Activated T-cell treated with anti-CD3 and anti-CD28 coated beads, Interleukin-2, amount 50 U/mL, for 72 hours (primary cell): ENCODE results near the gene LAMP5. TPM values are rescaled to one million over a fixed set of nuclear protein-coding genes. Genes with fewer than 3 reads are reported as not detected.

Experiments
- ATAC-seq, 2 donors: fragments of 150-1000 bp; cut with Tn5 transposase; replicated peaks in 1 of 2; 2 replicates each; pipeline ENCODE4 v1.10.0; 2021; ENCODE audit warnings: moderate library complexity in 2 of 2, mild to moderate bottlenecking in 1 of 2
- DNase-seq, 2 donors: peaks; one replicate each; pipeline ENCODE4 v3.0.0; 2021 to 2022; ENCODE audit warnings: mixed read lengths in 1 of 2
- H3K27ac Mint-ChIP-seq: one replicate; pipeline ENCODE4 v1.8.0; 2022; ENCODE audit warnings: mild to moderate bottlenecking, moderate library complexity, mixed read lengths
- H3K27me3 Mint-ChIP-seq: one replicate; pipeline ENCODE4 v1.8.0; 2022; ENCODE audit warnings: low read depth, mixed read lengths
- H3K36me3 Mint-ChIP-seq, 2 donors: one replicate each; pipeline ENCODE4 v1.8.0; 2022; ENCODE audit warnings: mixed read lengths in 2 of 2, mild to moderate bottlenecking in 1 of 2; ENCODE audit not compliant: insufficient read depth in 2 of 2
- H3K4me1 Mint-ChIP-seq: one replicate; pipeline ENCODE4 v1.8.0; 2022; ENCODE audit warnings: low read depth, mixed read lengths
- H3K4me3 Mint-ChIP-seq, 2 donors: one replicate each; pipeline ENCODE4 v1.8.0; 2022; ENCODE audit warnings: mild to moderate bottlenecking in 2 of 2, mixed read lengths in 2 of 2, moderate library complexity in 2 of 2
- H3K9me3 Mint-ChIP-seq, 2 donors: one replicate each; pipeline ENCODE4 v1.8.0; 2022; ENCODE audit warnings: mixed read lengths in 2 of 2
- total RNA-seq, 2 donors: library from RNA; stranded (reverse); gene quantifications; one replicate each; pipeline ENCODE4 v1.2.3, GENCODE V29; 2022

Gene LAMP5
- total RNA-seq, 2 donors from 2014 or later: not detected

DNA sequence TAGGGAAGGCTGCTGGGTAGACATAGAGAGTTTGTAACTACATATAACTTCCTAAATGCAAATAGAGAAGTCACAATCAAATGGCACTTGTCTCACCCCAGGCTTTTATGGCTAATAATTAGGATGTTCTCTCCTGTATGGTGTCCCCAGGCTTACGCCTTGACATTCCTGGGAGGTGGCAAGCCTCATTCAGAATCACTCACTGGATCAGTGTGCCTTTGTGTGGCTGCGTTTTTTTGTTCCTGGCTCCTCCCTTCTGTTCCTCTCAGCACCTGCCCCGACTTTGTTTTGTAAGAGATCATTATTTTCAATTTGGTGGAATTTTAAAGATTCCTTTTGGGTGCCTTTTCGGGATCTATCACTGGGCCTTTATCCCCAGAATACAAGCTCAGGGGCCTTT is 5.7 kb downstream of the LAMP5 start:
- H3K4me3 Mint-ChIP-seq: no peak overlapping the region
- no peaks in the 10 kb centered on the region for H3K36me3 Mint-ChIP-seq
- no peak for DNase-seq
- no peak overlapping the region for H3K27ac Mint-ChIP-seq
- H3K4me1 Mint-ChIP-seq: no peaks in the 10 kb centered on the region
- no peaks in the 10 kb centered on the region for H3K9me3 Mint-ChIP-seq
- no peak for ATAC-seq
- H3K27me3 Mint-ChIP-seq: peaks cover 36% of the 10 kb centered on the region

DNA sequence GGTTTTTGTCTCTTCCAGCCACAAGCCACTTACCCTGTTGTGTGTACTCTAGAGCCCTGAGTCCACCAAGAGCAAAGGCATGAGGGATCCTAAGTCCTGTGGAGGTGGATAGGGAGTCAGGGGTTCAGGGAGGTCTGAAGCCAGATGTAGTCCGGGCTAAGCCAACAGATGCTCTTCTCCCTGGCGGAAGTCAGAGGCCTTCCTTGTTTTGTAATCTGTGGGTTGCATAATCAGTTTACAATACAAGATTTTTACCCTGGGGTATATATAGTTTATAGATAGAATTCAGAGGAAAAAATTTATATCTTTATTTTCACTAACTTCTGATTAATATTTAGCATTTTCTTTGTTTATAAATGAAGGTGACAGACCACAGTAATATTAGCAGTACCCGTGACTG is 9.2 kb downstream of the LAMP5 start:
- Mint-ChIP-seq H3K9me3 (no peaks in the 10 kb centered on the region), H3K36me3 (no peaks in the 10 kb centered on the region), H3K4me1 (no peaks in the 10 kb centered on the region), H3K27ac (no peak overlapping the region), H3K27me3 (peaks cover 9% of the 10 kb centered on the region), H3K4me3 (no peak overlapping the region)
- DNase-seq (no peak), ATAC-seq (no peak)

DNA sequence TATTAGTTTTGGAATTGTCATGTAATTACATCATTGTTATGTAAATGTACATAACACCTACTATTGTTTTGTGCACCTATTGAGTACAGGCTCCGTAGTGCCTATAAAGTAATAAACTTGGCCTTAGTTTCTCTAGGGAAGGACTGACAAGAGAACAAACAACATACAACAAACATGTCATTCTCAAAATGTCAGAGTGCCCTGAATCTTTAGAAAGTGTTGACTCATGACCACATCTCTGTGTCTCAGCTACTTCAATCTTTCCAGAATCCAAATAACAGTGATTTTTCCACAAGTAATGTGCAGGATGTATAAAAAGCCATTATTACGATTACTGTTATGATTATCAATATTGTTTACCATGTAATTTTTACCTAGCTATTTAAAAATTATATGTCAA is 17.2 kb downstream of the LAMP5 start:
- no peak for DNase-seq
- Mint-ChIP-seq H3K4me3 (no peak overlapping the region), H3K4me1 (no peaks in the 10 kb centered on the region), H3K9me3 (no peaks in the 10 kb centered on the region), H3K27me3 (no peaks in the 10 kb centered on the region), H3K27ac (no peak overlapping the region), H3K36me3 (no peaks in the 10 kb centered on the region)
- no peak for ATAC-seq

DNA sequence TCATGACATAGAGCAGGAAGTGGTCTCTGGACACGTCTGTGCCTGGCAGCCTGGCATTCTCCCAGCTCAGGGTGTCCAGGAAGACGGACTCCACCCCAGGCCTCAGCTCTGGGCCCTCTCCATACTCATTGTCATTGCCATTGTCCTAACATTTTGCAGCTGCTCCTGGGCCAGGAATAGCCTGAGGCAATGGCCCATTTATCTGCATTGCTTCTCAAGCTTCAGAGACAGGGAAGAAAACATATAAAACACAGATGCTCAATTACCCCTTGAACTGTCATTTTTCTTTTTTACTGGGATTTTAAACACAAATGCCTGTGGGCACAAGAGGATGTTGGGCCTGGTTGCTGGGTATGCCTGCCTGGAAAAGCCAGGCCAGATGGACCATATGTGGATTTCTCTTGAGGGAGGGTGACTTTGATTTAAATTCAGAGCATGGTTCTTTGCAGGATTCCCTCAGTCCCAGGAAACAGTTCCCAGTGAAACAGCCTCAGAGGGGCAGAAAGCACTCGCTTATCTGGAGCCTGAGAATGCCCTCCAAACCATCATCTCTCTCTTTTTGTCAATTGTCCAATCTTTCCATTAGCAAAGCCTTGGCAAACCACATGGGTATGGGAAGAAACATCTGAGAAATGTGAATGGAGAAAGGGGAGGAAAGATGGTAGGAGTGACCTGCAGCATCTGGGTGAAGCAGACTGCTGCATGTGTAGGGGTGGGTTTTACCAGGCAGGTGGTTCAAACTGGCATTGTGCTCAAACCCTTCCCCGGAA is 17.9 kb downstream of the LAMP5 start:
- Mint-ChIP-seq H3K27me3 (no peaks in the 10 kb centered on the region), H3K36me3 (no peaks in the 10 kb centered on the region), H3K27ac (no peak overlapping the region), H3K9me3 (no peaks in the 10 kb centered on the region), H3K4me1 (no peaks in the 10 kb centered on the region), H3K4me3 (no peak overlapping the region)
- no peak for DNase-seq
- ATAC-seq: no peak

DNA sequence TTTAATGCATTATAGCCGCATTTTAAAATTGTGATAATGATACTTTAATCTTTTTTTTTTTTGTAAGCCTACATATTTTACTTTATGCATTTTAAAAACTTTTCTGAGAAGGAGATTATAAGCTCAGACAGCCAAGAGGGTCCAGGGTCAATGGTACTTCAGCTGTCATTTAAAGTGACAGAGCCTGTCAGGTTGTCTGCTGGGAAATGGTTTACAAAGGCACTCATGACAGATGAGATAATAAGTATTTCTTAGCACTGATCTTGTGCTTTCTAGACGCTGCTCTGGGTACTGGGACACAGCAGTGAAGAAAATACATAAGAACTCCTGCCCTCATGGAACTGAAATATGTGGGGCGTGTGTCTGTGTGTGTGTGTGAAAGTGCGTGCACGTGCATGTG is 19.6 kb downstream of the LAMP5 start:
- H3K4me1 Mint-ChIP-seq: no peaks in the 10 kb centered on the region
- ATAC-seq (no peak), DNase-seq (no peak)
- no peak overlapping the region for H3K27ac Mint-ChIP-seq
- H3K9me3 Mint-ChIP-seq: no peaks in the 10 kb centered on the region
- no peaks in the 10 kb centered on the region for H3K27me3 Mint-ChIP-seq
- no peaks in the 10 kb centered on the region for H3K36me3 Mint-ChIP-seq
- H3K4me3 Mint-ChIP-seq: no peak overlapping the region

DNA sequence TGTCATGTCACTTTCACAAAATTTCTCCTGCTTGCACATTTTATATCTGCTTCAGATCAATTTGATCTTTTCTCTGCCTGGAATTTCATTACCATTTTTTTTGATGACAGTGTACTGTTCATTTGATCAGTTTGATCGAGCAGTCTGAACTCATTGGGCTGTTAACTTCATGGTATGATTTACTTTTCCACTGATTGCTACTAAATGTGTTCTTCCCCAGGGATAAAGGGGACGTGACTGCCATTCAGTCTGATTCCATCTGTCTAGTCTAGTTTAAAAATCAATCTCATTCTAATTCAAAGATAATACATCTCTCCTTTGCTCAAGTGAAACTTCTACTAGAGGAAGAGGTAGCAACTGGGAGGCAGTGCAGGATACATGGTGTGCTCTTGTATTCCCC is 21.1 kb downstream of the LAMP5 start:
- Mint-ChIP-seq H3K4me1 (no peaks in the 10 kb centered on the region), H3K36me3 (no peaks in the 10 kb centered on the region), H3K27ac (no peak overlapping the region), H3K4me3 (no peak overlapping the region), H3K27me3 (no peaks in the 10 kb centered on the region), H3K9me3 (no peaks in the 10 kb centered on the region)
- DNase-seq: no peak
- no peak for ATAC-seq

DNA sequence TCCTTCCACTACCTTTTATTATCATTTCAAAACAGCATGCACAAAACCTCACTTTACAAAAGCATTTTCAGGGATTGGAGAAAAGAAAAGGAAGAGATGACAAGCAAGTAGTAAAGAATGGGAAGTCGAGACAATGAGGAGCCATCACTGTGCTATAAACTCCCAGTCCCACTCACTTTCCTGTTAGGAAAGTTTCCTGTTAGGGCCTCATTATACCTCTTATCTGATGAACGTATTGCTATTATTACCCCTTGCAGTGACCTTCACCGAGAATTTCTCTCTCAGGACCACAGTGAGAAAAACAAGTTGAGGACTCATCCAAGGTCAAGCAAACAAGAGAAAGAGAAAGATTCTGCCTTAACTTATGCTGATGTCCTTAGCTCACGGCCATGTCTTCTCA is 28.8 kb downstream of the LAMP5 start:
- DNase-seq (no peak), ATAC-seq (no peak)
- Mint-ChIP-seq H3K36me3 (no peaks in the 10 kb centered on the region), H3K4me3 (no peak overlapping the region), H3K27me3 (peaks cover 5% of the 10 kb centered on the region), H3K4me1 (no peaks in the 10 kb centered on the region), H3K9me3 (peaks cover 2 to 3% of the 10 kb centered on the region in 2 donors), H3K27ac (no peak overlapping the region)

DNA sequence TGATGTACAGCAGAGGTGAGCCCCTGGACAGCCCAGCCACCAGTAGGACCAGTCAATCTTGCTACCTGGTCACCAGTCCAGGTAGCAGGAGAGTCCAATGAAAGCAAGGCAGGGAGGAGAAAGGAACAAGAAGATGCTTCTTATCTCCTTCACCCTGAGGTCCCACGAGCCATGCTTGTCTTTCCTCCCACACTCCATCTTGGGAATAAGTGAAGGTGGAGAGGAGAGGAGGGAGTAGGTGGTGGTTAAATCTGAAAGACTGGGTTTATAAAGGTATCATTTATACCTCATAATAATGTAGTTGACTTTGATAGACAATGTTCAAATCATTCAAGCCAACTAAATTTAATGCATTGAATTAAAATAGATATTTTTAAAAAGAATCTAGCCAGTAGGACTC is 35.9 kb downstream of the LAMP5 start:
- Mint-ChIP-seq H3K9me3 (peaks cover 2 to 3% of the 10 kb centered on the region in 2 donors), H3K4me1 (no peaks in the 10 kb centered on the region), H3K4me3 (no peak overlapping the region), H3K36me3 (no peaks in the 10 kb centered on the region), H3K27me3 (peaks cover 5% of the 10 kb centered on the region), H3K27ac (no peak overlapping the region)
- DNase-seq (no peak), ATAC-seq (no peak)

DNA sequence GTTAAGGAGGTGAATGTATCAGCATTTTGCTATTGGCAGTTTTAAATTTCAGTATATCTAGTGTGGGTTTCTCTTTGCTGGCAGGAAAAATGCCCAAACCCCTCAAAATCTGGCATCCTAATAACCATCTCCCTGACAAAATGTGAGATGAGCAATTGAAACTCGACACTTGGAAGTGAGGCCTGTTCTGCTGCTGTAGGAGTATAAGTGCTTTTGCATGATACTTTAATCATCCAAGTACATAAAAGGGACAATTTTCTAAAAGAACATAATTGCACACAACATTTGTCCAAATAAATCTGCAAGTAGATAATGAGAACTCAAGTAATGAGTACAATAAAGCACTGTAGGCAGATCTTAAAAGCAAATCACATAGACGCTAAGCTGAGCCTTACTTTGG is 36.5 kb downstream of the LAMP5 start:
- DNase-seq: no peak
- H3K27ac Mint-ChIP-seq: no peak overlapping the region
- no peak for ATAC-seq
- H3K27me3 Mint-ChIP-seq: no peaks in the 10 kb centered on the region
- H3K9me3 Mint-ChIP-seq: peaks cover 2 to 3% of the 10 kb centered on the region in 2 donors
- no peaks in the 10 kb centered on the region for H3K36me3 Mint-ChIP-seq
- no peaks in the 10 kb centered on the region for H3K4me1 Mint-ChIP-seq
- H3K4me3 Mint-ChIP-seq: no peak overlapping the region

DNA sequence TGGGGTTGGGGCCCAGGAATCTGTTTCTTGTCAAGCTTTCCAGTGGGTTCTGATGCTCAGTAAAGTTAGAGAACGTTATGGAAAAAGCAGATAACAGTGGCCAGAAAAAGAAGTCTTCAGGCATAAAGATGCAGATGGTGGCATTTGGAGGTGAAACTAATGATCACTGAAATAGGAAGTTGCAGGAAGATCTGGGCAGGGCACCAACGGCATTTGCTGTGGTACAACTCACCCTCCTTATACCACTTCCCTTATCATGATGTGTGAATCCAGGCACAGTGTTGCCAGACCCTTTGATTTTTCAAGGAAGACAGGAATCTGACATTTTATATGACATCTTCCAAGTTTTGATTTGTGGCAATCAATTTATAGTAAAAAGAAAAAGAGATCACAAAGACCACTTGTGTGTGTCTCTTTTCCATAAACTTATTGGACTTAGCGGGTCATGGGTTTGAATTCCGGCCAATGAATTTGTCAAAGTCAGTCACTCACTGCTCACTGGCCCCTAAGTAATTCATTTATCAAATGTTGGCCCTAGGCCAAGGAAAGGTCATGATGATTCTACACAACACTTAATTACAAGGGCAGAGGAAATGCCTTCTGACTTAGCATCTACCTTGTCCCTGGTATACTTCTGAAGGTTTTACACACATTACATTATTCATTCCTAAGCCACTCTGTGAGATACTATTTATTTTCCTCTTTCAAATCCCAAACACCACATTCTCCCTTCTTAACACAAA is 37.6 kb downstream of the LAMP5 start:
- Mint-ChIP-seq H3K36me3 (no peaks in the 10 kb centered on the region), H3K9me3 (peaks cover 0 to 2% of the 10 kb centered on the region in 2 donors), H3K27ac (no peak overlapping the region), H3K4me1 (no peaks in the 10 kb centered on the region), H3K27me3 (no peaks in the 10 kb centered on the region), H3K4me3 (no peak overlapping the region)
- DNase-seq: no peak
- ATAC-seq: no peak

DNA sequence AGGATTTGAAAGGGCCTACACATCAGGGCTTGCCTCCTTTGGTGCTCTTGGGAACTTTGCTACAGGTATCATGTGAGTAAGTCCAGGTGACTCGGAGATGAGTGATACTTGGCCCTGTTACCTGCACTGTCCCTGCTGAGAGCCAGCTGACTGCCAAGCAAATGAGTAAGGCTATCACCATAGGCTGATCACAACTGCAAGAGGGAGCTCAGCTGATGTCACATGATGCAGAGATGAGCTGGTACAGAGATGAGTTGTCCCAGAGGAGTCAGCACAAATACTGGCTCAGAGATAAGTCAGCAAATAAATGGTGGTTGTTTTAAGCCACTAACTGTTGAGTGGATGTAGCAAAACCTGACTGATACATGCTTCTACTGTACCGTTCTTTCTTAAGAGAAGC is 41.4 kb downstream of the LAMP5 start:
- no peak for DNase-seq
- Mint-ChIP-seq H3K36me3 (no peaks in the 10 kb centered on the region), H3K27ac (no peak overlapping the region), H3K4me1 (no peaks in the 10 kb centered on the region), H3K27me3 (no peaks in the 10 kb centered on the region), H3K9me3 (peaks cover 1 to 2% of the 10 kb centered on the region in 2 donors), H3K4me3 (no peak overlapping the region)
- ATAC-seq: peak in 1 of 2 donors; percentile 52

DNA sequence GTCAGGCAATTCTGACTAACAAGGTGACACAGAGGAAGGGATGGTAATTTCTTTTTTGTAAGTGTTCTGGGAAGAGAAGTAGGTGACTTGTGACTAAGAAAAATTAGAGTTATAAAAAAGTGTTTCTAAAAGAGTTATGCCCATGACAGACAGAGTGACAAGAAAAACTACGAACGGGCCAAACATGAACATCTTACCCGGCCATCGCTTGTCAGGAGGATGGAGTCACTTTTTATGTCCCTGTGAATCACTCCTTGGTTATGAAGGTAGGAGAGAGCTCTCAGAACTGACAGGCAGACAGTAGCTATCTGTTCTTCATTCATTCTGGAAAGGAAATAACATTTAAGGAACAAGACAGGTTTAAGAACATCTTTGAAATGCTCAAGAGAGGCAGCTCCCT is 43.0 kb downstream of the LAMP5 start:
- Mint-ChIP-seq H3K27me3 (no peaks in the 10 kb centered on the region), H3K36me3 (no peaks in the 10 kb centered on the region), H3K4me1 (no peaks in the 10 kb centered on the region), H3K9me3 (peaks cover 1 to 2% of the 10 kb centered on the region in 2 donors), H3K27ac (no peak overlapping the region), H3K4me3 (no peak overlapping the region)
- ATAC-seq (no peak), DNase-seq (no peak)

DNA sequence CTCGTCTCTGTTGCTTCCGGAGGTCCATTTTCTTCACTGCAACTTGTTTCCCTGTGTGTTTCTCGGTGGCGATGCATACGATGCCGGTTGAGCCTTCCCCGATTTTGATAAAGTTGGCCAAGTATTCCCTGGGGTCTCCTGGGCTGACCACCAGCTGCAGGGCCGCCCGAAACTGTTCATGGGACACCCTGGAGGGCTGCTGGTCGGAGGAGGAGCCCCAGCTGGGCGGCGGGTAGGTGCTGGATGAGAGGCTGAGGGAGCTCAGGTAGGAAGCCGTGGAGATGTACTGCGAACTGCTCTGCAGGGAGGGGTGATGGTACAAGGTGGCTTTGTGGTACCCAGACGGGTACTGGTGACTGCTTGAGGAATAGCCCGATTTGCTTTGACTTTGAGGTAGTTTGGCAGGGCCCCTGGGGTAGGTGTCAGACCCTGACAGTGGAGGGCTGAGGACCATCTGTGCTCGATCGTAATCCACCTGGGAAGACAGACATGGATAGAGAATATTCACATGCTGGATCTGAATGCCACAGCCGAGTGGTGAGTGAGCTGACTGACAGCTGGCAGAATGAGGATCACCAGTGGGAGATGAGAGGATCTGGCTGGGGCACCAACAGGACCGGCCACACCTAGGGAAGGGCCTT is 51.6 kb downstream of the LAMP5 start:
- H3K9me3 Mint-ChIP-seq: peaks cover 2 to 5% of the 10 kb centered on the region in 2 donors

More for the DNA sequence above, 51.6 kb downstream of the LAMP5 start:
- no peak overlapping the region for H3K27ac Mint-ChIP-seq
- no peaks in the 10 kb centered on the region for H3K27me3 Mint-ChIP-seq
- no peaks in the 10 kb centered on the region for H3K4me1 Mint-ChIP-seq
- H3K4me3 Mint-ChIP-seq: no peak overlapping the region
- no peaks in the 10 kb centered on the region for H3K36me3 Mint-ChIP-seq
- ATAC-seq (no peak), DNase-seq (no peak)
